ENCODE results near the gene SPAAR.

GRCh38 chr9:35905051-35905781, 4.1 kb upstream of the SPAAR start:
- TF ChIP-seq, protein P1, sequence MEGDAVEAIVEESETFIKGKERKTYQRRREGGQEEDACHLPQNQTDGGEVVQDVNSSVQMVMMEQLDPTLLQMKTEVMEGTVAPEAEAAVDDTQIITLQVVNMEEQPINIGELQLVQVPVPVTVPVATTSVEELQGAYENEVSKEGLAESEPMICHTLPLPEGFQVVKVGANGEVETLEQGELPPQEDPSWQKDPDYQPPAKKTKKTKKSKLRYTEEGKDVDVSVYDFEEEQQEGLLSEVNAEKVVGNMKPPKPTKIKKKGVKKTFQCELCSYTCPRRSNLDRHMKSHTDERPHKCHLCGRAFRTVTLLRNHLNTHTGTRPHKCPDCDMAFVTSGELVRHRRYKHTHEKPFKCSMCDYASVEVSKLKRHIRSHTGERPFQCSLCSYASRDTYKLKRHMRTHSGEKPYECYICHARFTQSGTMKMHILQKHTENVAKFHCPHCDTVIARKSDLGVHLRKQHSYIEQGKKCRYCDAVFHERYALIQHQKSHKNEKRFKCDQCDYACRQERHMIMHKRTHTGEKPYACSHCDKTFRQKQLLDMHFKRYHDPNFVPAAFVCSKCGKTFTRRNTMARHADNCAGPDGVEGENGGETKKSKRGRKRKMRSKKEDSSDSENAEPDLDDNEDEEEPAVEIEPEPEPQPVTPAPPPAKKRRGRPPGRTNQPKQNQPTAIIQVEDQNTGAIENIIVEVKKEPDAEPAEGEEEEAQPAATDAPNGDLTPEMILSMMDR (IDR thresholded peaks at IDR 0.05) = no peak
- TF ChIP-seq POLR2AphosphoS5 (IDR thresholded peaks at IDR 0.05) = no peak
- no peak for TF ChIP-seq POLR2A (IDR thresholded peaks at IDR 0.05)
- no peak for TF ChIP-seq EP300 (IDR thresholded peaks at IDR 0.05)

Data from suprapubic skin (tissue), 4 donors.